HG02870 (cell line): ENCODE results near the gene MCM6.

ENCODE experiments used
- ATAC-seq: cut with Tn5 transposase; IDR thresholded peaks from one replicate; pipeline ENCODE4 v1.9.1; 2021; ENCODE audit warnings: mild to moderate bottlenecking, moderate library complexity; ENCODE audit not compliant: unreplicated experiment

Gene MCM6

DNA sequence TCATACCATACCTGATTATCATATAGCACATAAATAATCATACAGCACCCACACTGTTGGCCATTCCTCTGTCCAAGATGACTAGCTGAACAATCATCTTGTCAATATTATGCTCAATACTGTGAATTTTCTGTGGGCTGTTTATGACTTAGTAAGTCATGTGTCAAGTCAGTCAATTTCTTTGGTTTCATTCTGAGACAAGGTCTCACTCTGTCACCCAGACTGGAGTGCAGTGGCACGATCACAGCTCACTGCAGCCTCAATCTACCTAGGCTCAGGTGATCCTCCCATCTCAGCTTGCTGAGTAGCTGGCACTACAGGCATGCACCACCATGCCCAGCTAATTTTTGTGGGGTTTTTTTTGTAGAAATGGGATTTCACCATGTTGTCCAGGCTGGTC, 5.7 kb downstream of the MCM6 start:
- peak; percentile 89 for ATAC-seq

DNA sequence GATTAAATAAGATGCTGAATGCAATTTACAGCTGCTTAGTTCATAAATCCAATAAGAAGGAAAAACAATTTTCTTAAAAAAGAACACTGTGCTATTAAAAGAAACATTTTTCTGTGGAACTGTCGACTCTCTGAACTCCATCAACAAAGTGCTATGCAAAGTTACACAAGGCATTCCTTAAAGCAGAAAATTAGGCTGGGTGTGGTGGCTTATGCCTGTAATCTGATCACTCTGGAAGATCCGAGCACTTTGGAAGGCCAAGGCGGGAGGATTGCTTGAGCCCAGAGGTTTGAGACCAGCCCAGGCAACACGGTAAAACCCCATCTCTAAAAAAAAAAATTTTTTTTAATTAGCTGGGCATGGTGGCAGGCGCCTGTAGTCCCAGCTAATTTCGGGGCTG, 13.0 kb downstream of the MCM6 start:
- ATAC-seq, result no peak

DNA sequence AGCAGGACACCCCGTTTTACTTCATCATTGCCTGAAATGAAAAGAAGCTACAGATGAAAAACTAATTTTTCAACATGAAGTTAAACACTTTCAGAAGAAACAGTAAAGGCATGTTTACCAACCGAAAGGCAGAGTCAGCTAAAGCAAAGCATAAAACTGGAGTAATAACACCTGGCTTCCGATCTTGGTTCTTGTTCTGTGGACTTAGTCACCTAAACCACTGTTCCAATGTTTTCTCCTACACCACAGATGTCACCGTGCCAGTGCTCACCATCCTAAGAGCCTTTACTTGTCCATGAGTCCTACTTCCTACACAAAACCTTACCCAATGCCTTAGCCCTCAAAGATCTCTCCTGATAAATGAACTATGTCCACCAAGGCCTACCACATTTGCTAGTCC, 13.5 kb downstream of the MCM6 start:
- no peak for ATAC-seq

DNA sequence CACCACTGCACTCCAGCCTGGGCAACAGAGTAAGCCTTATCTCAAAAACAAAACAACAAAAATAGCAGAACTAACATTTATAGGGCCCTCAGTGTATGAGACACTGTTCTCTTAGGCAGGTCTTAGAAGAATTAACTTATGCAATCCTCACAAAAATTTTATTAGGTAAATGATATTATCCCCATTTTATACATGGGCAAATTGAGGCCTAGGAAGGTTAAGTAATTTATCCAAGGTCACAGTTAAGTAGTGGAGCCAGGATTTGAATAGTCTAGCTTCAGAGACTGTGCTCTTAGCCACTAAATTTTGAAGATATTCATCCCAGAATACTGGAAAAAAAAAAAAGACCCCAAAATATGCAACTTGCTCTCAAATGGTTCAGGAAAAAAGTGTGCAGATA, 22.8 kb downstream of the MCM6 start:
- no peak for ATAC-seq

DNA sequence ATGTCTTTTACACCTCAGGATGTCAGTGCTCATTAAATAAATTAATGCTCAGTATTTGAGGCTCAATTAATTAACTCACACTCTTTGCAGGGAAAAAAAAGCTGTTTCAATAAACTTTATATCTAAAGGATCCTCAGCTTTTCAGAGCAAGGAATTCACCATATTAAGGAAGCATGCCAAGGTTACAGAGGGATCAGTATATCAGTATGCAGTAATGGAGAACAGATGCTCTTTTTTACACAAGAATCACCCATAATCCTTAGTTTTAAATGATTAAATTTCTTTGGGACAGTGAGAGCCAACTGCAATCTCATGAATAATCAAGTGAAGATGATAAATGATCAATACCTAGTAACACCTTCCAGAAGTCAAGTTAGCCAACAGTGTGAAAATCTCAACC, 24.4 kb downstream of the MCM6 start:
- ATAC-seq, result no peak

DNA sequence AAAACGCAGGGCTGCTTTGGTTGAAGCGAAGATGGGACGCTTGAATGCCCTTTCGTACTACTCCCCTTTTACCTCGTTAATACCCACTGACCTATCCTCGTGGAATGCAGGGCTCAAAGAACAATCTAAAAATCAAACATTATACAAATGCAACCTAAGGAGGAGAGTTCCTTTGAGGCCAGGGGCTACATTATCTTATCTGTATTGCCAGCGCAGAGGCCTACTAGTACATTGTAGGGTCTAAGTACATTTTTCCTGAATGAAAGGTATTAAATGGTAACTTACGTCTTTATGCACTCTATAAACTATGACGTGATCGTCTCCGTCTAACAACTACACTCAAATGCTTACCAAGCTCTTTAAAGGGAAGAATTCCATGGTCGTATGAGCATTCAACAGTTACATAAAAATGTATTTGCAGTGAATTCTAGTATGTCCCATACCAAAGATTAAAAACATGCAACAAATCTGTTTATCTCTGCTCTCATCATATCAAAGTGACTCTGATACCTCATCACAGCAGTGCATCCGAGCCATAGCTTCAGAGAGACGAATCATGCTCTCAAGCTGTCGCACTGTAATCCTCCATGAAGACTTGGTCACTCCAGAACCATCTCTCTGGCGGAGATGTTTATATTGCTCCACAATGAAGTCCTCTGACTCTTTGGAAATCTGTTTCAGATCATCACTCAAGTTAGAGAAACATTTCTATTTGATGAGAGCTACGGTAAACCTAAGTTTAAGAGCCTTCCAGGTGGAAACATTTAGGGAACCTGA, 25.2 kb downstream of the MCM6 start:
- ATAC-seq, result no peak

DNA sequence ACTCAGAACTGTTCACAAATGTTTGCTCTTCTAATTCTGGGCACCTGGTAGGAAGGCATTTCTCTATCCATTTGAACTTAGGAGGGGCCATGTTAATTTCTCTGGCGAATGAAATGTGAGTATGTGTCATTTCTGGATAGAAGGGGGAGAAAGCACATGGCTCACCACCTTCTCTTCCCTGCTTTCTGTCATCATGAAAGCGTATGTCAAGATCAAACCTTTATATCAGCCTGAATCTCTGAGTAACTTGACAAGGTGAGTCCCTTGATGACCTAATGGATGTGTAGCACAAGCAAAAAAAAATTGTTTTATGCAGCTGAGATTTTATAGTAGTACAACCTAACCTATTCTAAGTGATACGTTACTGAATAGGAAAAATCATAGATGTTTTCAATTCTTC, 27.2 kb downstream of the MCM6 start:
- no peak for ATAC-seq

DNA sequence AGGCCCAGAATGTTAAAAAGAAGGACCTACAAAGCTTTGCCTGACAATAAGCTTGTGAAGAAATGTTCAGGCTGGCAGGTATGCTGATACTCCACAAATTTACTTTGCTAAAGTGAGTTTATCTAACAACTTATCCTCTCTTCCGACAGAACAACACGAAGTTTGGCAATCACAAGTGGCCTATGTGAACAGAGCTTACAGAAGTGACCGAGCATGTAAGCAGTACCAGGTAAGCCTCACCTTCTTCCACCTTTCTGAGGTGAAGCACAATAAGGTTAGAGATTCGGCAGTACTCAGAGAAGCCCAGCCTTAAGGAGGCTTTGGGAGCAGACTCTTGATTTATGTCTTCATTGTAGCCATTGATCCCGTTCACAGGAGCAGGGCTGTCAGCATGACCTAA, 30.2 kb downstream of the MCM6 start:
- ATAC-seq, result no peak

DNA sequence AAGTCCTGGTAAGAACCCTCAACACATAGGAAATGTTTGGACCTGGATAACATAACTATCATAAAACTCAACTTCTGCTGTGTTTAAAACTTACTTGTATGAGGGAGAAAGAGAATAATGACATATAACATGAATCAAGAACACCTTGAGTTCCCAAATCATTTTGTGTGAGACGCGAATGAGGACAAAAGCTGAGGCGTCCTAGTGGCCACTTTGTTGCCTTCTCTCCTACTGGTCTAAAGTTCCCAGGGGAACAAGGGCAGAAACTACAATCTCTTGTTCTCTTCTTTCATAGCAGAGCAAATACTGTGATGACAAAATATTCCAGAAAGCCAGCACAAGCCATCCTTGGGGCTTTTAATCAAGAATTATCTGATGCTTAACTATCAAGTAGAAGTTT, 31.0 kb downstream of the MCM6 start:
- no peak for ATAC-seq

DNA sequence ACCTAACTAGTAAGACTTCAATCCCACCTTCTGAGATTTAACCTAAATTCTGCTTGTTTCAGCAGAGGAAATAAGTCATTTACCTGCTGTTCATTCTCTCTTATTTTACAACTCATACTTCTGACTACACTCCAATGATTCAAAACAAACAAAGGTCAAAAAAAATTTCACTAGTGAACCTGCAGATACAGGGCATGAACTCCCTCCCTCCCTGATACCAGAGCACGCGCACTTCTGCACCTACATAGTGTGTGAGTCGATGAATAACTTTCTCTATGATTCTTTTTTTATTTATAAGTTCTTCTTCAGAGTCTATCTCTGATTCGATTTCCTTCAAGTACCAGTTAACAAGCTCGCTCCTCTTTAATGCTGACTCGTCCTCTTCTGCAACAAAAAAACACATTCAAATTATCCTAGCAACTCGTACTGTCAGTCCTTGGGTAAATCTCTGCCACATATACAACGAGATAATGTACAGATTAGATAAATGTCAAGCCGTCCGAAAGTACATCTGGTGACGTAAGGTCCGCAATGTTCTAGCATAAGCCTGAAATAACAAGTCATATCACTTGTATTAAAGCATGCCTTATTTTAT, 31.8 kb downstream of the MCM6 start:
- ATAC-seq, result no peak

DNA sequence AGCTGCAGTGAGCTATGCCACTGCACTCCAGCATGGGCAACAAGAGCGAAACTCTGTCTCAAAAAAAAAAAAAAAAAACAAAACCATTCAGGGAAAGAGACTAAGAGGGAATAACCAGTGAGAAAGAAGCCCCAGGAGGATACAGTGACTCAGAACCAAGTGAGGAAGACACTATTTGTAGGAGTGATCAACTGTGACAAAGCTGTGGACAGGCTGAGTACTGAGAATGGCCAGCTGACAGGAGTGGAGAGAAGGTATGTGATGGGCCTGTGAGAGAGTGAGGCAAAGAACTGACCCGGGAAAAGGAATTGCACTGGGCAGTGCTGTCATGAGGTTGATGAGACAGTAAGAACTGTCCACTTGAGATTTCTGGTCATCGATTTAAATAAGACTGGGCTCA, 32.6 kb downstream of the MCM6 start:
- no peak for ATAC-seq

DNA sequence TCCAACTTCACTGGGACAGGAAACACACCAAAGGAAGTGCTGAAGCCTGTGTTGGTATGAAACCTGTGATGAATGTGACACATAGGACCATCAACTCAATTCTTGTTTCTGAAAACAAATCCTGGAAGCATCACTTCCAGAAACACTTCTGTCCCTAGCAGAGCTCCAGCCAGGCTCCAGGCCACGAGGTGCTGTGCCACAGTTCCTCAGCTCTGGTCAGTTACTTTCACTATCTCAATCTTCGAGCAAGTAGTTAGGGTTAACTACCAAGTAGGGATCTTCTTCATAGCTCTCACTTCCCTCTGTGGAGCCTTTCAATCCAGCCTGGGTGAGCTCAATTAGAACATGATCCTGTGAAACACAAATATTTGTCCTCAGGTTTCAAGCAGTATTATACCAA, 35.6 kb downstream of the MCM6 start:
- ATAC-seq, result no peak

DNA sequence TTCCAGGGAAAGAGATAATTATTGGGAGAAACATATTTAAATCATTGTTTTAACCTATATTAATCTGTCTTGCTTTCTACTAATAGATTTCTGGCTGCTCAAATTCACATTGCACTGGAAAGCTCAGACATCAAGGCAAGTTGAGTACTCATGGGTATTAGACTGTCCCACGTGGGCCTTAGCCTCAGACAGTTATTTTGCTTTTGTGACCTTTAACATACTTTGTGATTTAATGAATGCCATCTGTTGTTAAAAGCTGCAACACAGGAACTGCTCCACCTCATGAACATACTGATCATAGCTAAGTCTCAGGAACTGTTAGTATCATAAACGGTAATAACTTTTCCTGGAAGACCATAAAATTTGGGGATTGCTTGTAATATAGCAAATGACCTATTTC, 36.5 kb downstream of the MCM6 start:
- no peak for ATAC-seq

DNA sequence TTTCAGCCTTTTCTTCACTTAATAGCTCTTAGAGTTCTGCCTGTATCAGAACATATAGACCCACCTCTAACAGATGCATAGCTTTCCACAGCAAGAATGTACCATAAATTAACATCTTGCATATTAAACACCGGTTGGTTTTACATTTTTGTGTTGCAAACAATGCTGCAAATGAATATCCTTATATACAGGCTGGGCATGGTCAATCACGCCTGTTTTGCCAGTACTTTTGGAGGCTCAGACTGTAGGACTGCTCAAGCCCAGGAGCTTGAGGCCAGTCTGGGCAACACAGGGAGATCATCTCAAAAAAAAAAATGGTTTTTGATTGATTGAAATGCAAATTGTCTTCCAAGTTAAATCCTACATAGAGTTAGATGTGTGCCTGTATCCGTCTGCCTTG, 37.7 kb downstream of the MCM6 start:
- ATAC-seq, result no peak

DNA sequence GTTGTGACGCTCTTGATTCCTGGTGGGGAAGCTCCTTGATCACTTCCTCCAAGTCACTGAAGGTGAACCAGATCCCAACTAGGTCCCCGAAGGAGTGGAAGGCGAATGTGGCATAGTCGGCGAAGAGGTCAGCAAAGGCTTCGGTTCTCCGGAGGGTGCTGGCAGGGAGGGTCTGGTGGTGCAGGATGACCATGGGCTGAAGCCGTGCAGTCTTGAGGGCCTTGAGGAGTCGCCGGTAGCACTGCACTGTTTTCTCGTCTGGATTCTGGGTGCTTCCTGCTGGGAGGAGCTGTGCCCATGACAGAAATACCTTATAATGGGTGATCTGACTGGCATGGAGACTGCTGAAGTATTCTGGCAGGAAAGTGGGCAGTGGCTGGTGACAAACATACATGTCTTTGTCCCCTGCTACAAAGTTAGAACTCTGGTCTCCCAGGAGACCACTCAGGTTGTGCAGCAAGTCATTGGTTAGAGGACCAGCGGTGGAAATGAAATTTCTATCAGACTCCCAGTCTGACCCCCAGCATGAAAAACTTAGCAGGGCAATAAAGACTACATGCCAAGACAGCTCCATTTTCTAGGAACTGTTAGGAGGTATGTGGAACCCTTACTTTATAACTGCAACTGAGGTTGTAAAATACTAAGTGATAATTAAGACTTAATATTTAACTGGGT, 39.5 kb downstream of the MCM6 start, which contains the start of gene LCT:
Gene LCT (minus strand): TSS at position 589 of the 675 bp plus-strand sequence. CDS start 15 bp downstream, at position 574.
- ATAC-seq, result no peak

DNA sequence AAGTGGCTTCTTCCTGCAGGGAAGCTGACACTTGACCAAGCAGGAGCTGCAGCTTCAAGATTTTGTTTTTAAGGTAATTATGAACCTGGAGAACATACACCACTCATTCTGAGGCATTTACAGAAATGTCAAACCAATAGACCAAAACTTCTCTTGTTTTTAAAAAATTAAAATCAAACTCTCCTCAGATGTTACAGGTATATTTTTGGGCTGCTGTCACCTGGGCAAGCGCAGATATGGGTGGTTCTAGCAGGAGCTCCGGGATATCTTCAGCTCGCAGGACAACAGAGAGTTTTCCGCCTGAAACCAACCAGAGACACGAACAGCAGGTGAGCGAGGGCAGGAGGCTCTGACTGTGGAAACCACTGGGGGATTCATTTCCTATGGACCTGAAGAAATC, 43.4 kb downstream of the MCM6 start:
- no peak for ATAC-seq

DNA sequence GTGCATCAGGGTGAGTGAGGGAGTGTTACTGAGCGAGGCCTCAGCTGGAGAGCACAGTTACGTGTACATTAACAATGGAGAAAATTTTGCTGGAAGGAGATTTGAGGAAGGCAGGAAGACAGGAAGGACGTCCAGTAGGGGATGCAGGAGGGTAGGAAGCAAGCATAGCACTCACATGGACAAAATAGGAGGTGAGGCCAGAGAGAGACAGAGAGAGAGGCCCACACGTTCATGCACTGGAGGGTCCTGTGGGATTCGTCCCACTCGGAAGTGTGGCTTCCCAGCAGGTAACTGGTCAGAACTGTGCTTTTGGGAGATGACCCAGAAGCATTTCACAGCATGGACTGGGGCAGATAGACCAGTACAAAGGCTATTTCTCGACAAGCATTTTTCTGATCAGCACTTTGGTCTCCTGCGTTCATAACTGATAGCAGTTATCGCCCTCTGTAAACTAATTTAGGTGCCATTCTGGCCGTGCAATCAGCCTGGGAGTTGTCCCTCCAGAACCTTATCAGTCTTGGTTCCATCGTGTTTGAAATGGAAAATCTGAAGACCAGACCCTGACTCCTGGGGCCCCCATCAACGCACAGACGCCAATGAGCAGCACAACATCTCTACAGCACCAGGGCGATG, 44.9 kb downstream of the MCM6 start:
- no peak for ATAC-seq

DNA sequence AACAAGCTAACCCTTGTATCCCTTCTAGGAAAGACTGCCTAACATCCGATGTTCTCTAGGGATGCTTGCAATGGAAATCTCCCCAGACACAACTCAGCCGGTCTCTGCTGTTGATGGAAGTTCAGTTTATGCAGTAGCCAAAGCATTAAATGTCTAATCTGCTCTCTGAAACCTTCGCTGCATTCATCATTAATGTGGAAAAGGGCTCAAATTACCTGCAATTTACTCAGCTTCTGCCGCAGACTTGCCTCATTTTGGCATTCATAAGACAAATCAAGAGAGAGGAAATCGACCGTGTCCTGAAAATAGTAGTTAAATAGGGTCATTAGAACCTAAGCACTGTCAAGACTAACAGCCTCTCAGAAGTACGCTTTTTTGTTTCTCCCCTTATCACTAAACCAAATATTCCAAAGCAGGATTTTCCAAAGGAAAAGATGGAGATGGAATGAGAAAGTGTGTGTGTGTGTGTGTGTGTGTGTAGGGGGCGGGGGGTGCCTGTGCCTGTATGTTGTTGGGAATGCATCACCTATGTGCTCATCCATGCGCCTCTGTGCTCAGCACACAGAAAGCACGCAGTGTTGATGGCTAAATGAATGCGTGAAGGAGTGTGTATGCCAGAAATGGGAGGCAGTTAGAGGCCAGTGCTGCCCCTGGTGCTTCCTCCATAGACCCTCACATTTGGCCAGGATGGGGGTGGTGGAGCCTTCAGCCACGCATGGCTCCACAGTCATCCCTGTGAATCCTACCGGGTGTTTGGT, 46.7 kb downstream of the MCM6 start:
- no peak for ATAC-seq

DNA sequence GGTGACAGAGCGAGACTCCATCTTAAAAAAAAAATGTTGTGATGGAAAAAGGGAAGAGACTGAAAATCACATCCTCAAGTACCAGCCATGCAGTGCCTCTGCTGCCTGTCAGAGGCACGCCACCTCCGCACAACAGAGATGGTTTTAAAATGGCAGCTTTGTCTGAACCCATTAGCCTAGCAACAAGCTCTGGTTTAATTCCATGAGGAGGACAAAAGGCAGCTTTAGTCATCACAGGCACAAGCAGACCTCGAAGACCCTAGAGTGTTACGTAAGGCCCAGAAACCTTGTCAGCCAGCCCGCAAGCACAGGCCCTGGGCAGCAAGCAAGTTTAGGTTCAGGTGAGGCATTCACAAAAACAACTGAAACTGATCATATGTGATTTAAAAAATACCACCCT, 49.7 kb downstream of the MCM6 start:
- no peak for ATAC-seq

DNA sequence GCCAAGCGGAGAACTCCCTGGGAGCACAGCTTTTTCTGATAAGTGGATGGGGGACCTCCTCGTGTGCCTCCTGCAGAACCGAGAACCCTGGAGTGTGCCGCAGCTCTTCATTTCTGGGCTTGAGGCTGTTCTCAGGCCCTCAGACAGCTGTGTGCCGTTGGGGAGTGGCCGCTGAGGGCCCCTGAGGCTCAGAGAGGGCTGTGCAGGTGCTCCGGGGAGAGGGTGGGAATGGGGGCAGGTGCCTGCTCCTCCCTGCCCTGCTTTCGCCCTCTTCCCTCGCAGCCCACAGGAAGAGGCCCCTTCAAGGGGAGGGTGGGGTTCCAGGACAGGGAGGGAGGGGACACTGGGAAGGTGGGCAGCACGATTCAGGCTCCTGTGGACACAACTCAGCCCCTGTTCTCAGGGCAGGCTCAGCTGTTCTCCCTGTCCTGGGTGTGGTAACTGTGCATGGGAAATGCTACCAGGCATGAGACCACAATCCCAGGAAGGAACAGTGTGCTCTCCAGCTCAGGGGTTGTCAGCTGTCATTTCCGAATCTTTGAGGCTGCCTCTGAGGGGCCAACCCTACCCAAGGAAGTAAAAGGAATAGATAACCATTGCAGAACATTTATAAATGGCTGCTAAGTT, 50.6 kb downstream of the MCM6 start:
- no peak for ATAC-seq

DNA sequence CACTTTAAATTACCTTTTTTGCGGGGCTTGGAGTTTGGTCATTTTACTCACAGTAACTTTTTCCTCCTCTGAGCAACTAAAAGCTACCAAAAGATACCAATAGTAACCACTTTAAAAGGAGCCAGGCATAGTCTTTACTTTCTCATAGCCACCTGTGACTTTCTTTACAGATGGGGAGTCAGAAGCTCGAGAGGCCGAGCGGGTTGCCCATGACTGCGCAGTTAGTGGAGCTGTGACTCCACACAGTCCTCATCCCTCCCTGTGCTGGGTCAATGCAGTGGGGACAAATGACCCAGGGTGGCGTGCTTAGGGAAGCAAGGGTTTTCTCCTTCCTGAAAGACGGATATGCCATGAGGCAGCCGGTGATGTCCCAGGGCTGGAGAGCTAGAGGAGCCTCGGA, 51.1 kb downstream of the MCM6 start:
- no peak for ATAC-seq
